ENCODE results near the gene MUC2. TPM values are rescaled to one million over a fixed set of nuclear protein-coding genes. Genes with fewer than 3 reads are reported as not detected.

The MUC2 gene
- total and polyA plus RNA-seq, 2 of the 4 experiments (the other 2 are of a cell fraction) = not detected

DNA sequence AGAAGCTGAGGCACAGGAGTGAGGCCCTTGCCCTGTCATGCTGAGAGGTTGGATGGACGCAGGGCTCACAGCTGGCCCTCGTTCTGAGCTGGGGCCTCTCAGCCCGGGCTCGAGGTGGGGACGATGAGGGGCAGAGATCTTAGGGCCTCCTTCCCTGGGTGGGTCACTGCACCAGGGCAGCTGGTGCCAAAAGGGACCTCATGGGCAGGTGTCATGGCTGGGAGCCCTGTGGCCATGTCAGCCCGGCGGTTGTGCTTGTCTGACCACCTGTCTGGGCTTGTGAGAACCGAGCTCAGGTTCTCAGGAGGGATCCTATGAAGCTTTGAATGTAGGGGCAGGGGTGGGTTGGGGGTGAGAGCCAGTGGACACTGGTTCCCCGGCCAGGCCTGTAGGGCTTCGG, 36.3 kb upstream of the MUC2 start:
- no TSS peak for BruUV-seq (replicated peaks)
- no peak overlapping the region for H3K4me2 ChIP-seq (ENCODE audit: low read depth, low read length)
- no peak overlapping the region for H3K14ac ChIP-seq (replicated peaks; ENCODE audit: low read depth, low read length)
- H4K5ac ChIP-seq (ENCODE audit: low read depth, low read length) = no peak overlapping the region
- no peaks in the 10 kb centered on the region for H3K79me1 ChIP-seq (ENCODE audit: low read depth in 1 of 2, low read length in 2 of 2)
- H3K4ac ChIP-seq (ENCODE audit: low read depth, low read length) = no peak overlapping the region
- intact Hi-C loops (cut with micrococcal nuclease) = no loop called here
- H2AFZ ChIP-seq (replicated peaks; ENCODE audit: low read length, poor library complexity) = no peak overlapping the region
- H3K56ac ChIP-seq (ENCODE audit: extremely low read depth, insufficient read depth, low read length) = no peak overlapping the region
- H3K4me1 ChIP-seq (ENCODE audit: control insufficient read depth, insufficient read depth, low read length) = no peaks in the 10 kb centered on the region
- peaks cover 10% of the 10 kb centered on the region; the same call in 1 of the 2 replicates for H3K27me3 ChIP-seq (ENCODE audit: control insufficient read depth, insufficient read depth, low read length)
- H3K27ac ChIP-seq (ENCODE audit: insufficient read depth, low read length) = no peak overlapping the region
- no peak overlapping the region for H2BK20ac ChIP-seq (ENCODE audit: low read depth, low read length)
- H2BK120ac ChIP-seq (ENCODE audit: low read depth, low read length) = no peak overlapping the region
- H2BK15ac ChIP-seq (ENCODE audit: low read depth, low read length) = no peak overlapping the region
- H3K4me3 ChIP-seq (ENCODE audit: insufficient read depth, low read depth, low read length) = no peak overlapping the region
- dilution Hi-C loops (cut with HindIII; ENCODE audit: low sequenced_read_pairs, unreplicated experiment) = no loop called here
- in situ Hi-C loops (cut with MboI; ENCODE audit: low sequenced_read_pairs) = no loop called here
- H3K9ac ChIP-seq (ENCODE audit: low read depth, low read length) = no peak overlapping the region
- no peak overlapping the region for H2BK5ac ChIP-seq (ENCODE audit: low read depth, low read length, poor library complexity, severe bottlenecking)
- H4K91ac ChIP-seq (ENCODE audit: insufficient read depth, low read depth, low read length) = no peak overlapping the region
- no peaks in the 10 kb centered on the region for H3K36me3 ChIP-seq (ENCODE audit: control insufficient read depth, insufficient read depth, low read length)
- no peak overlapping the region for H2AK9ac ChIP-seq (replicated peaks; ENCODE audit: low read depth, low read length, poor library complexity)
- ChIA-PET CTCF (no interaction called here), POLR2A (ENCODE audit: unreplicated experiment) (no interaction called here)
- DNase-seq = no peak
- no peaks in the 10 kb centered on the region for H4K20me1 ChIP-seq (ENCODE audit: insufficient read depth, low read length)
- 73% methylated on average over 5 of the region's 10 CpGs; no CpG with 5 or more reads in 1 of the 2 experiments for WGBS, 2 experiments (ENCODE audit: extremely low coverage in 2 of 2, insufficient read length in 1 of 2)
- no peaks in the 10 kb centered on the region for H3K9me1 ChIP-seq (ENCODE audit: insufficient read depth, low read length)
- H3K18ac ChIP-seq (ENCODE audit: low read depth, low read length) = no peak overlapping the region
- ATAC-seq (ENCODE audit: low read depth) = no peak
- no peak overlapping the region for H2AK5ac ChIP-seq (ENCODE audit: low read depth, low read length)
- TF ChIP-seq CEBPB (IDR thresholded peaks at IDR 0.05; ENCODE audit: low read depth, low read length) (no peak), MAZ (IDR thresholded peaks at IDR 0.05; ENCODE audit: borderline replicate concordance, low read depth, low read length) (no peak), FOS (IDR thresholded peaks at IDR 0.05; ENCODE audit: low read depth, low read length) (no peak), RFX5 (IDR thresholded peaks at IDR 0.05; ENCODE audit: low read depth, low read length) (no peak), RCOR1 (IDR thresholded peaks at IDR 0.05; ENCODE audit: insufficient replicate concordance, low read length) (no peak), CHD1 (IDR thresholded peaks at IDR 0.05; ENCODE audit: low read depth, low read length) (no peak)
- TF ChIP-seq, protein P1, sequence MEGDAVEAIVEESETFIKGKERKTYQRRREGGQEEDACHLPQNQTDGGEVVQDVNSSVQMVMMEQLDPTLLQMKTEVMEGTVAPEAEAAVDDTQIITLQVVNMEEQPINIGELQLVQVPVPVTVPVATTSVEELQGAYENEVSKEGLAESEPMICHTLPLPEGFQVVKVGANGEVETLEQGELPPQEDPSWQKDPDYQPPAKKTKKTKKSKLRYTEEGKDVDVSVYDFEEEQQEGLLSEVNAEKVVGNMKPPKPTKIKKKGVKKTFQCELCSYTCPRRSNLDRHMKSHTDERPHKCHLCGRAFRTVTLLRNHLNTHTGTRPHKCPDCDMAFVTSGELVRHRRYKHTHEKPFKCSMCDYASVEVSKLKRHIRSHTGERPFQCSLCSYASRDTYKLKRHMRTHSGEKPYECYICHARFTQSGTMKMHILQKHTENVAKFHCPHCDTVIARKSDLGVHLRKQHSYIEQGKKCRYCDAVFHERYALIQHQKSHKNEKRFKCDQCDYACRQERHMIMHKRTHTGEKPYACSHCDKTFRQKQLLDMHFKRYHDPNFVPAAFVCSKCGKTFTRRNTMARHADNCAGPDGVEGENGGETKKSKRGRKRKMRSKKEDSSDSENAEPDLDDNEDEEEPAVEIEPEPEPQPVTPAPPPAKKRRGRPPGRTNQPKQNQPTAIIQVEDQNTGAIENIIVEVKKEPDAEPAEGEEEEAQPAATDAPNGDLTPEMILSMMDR (conservative IDR thresholded peaks at IDR 0.05; ENCODE audit: low read depth, low read length) = no peak
- no peak overlapping the region for H4K8ac ChIP-seq (ENCODE audit: low read depth in 2 of 2, low read length in 2 of 2)
- H3K23ac ChIP-seq (ENCODE audit: low read depth, low read length) = no peak overlapping the region
- no peaks in the 10 kb centered on the region for H3K9me3 ChIP-seq (ENCODE audit: control insufficient read depth, insufficient read depth, low read length)

Data from IMR-90 (cell line).